Measurements from ENCODE around the gene TRIM74.
"Not testable (repeated sequence)": the region's sequence is repeated elsewhere in the genome, so short reads cannot be mapped to it uniquely, and the experiment has no call there.

DNA sequence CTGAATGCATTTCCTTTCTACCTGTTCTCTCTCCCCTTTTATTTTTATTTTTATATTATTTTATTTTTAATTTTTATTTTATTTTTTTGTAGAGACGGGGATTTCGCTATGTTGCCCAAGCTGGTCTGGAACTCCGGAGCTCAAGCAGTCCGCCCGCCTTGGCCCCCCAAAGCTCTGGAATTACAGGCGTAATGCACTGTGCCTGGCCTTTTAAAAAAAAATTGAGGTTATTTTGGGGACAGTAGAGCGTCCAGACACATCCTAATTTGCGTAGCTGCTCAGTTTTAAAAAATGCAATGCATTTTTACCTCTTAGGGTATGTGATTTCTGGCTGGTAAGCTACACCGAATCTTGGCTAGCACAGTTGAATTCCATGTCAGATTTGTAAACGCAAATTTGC, 37.2 kb upstream of the TRIM74 start:
- TF ChIP-seq, protein P1, sequence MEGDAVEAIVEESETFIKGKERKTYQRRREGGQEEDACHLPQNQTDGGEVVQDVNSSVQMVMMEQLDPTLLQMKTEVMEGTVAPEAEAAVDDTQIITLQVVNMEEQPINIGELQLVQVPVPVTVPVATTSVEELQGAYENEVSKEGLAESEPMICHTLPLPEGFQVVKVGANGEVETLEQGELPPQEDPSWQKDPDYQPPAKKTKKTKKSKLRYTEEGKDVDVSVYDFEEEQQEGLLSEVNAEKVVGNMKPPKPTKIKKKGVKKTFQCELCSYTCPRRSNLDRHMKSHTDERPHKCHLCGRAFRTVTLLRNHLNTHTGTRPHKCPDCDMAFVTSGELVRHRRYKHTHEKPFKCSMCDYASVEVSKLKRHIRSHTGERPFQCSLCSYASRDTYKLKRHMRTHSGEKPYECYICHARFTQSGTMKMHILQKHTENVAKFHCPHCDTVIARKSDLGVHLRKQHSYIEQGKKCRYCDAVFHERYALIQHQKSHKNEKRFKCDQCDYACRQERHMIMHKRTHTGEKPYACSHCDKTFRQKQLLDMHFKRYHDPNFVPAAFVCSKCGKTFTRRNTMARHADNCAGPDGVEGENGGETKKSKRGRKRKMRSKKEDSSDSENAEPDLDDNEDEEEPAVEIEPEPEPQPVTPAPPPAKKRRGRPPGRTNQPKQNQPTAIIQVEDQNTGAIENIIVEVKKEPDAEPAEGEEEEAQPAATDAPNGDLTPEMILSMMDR (IDR thresholded peaks at IDR 0.05), result not testable (repeated sequence)
- not testable (repeated sequence) for TF ChIP-seq POLR2A (IDR thresholded peaks at IDR 0.05)

All from tibial nerve (tissue), 3 donors.